Chondrocyte (in vitro differentiated cells): ENCODE results near the gene PLCB2. TPM values are rescaled to one million over a fixed set of nuclear protein-coding genes. Genes with fewer than 3 reads are reported as not detected.

Source experiments
- DNase-seq: peaks from one replicate; pipeline ENCODE4 v3.0.0; 2021; ENCODE audit warnings: mixed read lengths, low spot score
- H3K27ac Mint-ChIP-seq: one replicate; pipeline ENCODE4 v1.8.0; 2021; ENCODE audit warnings: mild to moderate bottlenecking, moderate library complexity, mixed read lengths; ENCODE audit not compliant: unreplicated experiment
- H3K27me3 Mint-ChIP-seq: 2 replicates; pipeline ENCODE4 v1.8.0; 2021; ENCODE audit warnings: low read depth, mixed read lengths
- H3K36me3 Mint-ChIP-seq: 2 replicates; pipeline ENCODE4 v1.8.0; 2021; ENCODE audit warnings: low read depth, mixed read lengths
- H3K4me1 Mint-ChIP-seq: 2 replicates; pipeline ENCODE4 v1.8.0; 2021; ENCODE audit warnings: low read depth, mild to moderate bottlenecking, mixed read lengths
- H3K4me3 Mint-ChIP-seq: one replicate; pipeline ENCODE4 v1.8.0; 2021; ENCODE audit warnings: mild to moderate bottlenecking, moderate library complexity, mixed read lengths; ENCODE audit not compliant: unreplicated experiment
- H3K9me3 Mint-ChIP-seq: 2 replicates; pipeline ENCODE4 v1.8.0; 2021; ENCODE audit warnings: low read depth, mixed read lengths
- CTCF ChIP-seq: fragments of 200-600 bp; sonication (generic); IDR thresholded peaks from 2 replicates; pipeline ENCODE4 v1.5.0; 2021; ENCODE audit warnings: antibody characterized with exemption, mild to moderate bottlenecking, moderate library complexity
- total RNA-seq: library from RNA; stranded (reverse); gene quantifications from 3 replicates; pipeline ENCODE4 v1.2.1, GENCODE V29; 2021

PLCB2 gene
- total RNA-seq, 1 donor from 2014 or later = 2.8 TPM

- H3K4me3 Mint-ChIP-seq = no peak overlapping the region
- no peak overlapping the region for H3K27ac Mint-ChIP-seq
- peaks cover 3% of the 10 kb centered on the region for H3K36me3 Mint-ChIP-seq
- no peak for DNase-seq
- peaks cover 2% of the 10 kb centered on the region for H3K27me3 Mint-ChIP-seq
- TF ChIP-seq CTCF = no peak
- peaks cover 31% of the 10 kb centered on the region for H3K4me1 Mint-ChIP-seq
- H3K9me3 Mint-ChIP-seq = no peaks in the 10 kb centered on the region
These were observed 12.7 kb upstream of the PLCB2 start for GRCh38 chr15:40320409-40320808.

GRCh38 chr15:40317580-40317979, 9.8 kb upstream of the PLCB2 start:
- peaks cover 44% of the 10 kb centered on the region for H3K4me1 Mint-ChIP-seq
- no peak for DNase-seq
- H3K27ac Mint-ChIP-seq = no peak overlapping the region

GRCh38 chr15:40316931-40317330, 9.2 kb upstream of the PLCB2 start:
- peaks cover 37% of the 10 kb centered on the region for H3K4me1 Mint-ChIP-seq
- TF ChIP-seq CTCF = no peak
- no peak for DNase-seq
- H3K36me3 Mint-ChIP-seq = no peaks in the 10 kb centered on the region
- no peak overlapping the region for H3K27ac Mint-ChIP-seq
- peaks cover 2% of the 10 kb centered on the region for H3K27me3 Mint-ChIP-seq
- no peaks in the 10 kb centered on the region for H3K9me3 Mint-ChIP-seq
- no peak overlapping the region for H3K4me3 Mint-ChIP-seq

More at GRCh38 chr15:40317580-40317979, 9.8 kb upstream of the PLCB2 start:
- Mint-ChIP-seq H3K36me3 (no peaks in the 10 kb centered on the region), H3K9me3 (no peaks in the 10 kb centered on the region), H3K4me3 (no peak overlapping the region), H3K27me3 (peaks cover 2% of the 10 kb centered on the region)
- TF ChIP-seq CTCF = no peak

GRCh38 chr15:40314723-40315276, 7.1 kb upstream of the PLCB2 start:
- peak overlapping the region; percentile 32 for H3K27ac Mint-ChIP-seq
- H3K27me3 Mint-ChIP-seq = peaks cover 3% of the 10 kb centered on the region
- no peak for TF ChIP-seq CTCF
- peaks cover 27% of the 10 kb centered on the region for H3K4me1 Mint-ChIP-seq
- no peak overlapping the region for H3K4me3 Mint-ChIP-seq
- DNase-seq = no peak
- H3K9me3 Mint-ChIP-seq = no peaks in the 10 kb centered on the region
- no peaks in the 10 kb centered on the region for H3K36me3 Mint-ChIP-seq

GRCh38 chr15:40313531-40314398, 6.0 kb upstream of the PLCB2 start:
- Mint-ChIP-seq H3K27me3 (peaks cover 3% of the 10 kb centered on the region), H3K36me3 (no peaks in the 10 kb centered on the region), H3K9me3 (no peaks in the 10 kb centered on the region), H3K4me3 (peak overlapping the region; percentile 33), H3K4me1 (peaks cover 30% of the 10 kb centered on the region), H3K27ac (peak overlapping the region; percentile 61)
- DNase-seq = no peak
- no peak for TF ChIP-seq CTCF
